GM12874 (cell line): ENCODE results near the gene TACR1.

Source experiments
- TF ChIP-seq, protein P1 (sequence below): IDR thresholded peaks from 2 replicates; pipeline ENCODE4 v1.5.1; 2011; ENCODE audit warnings: low read depth, mild to moderate bottlenecking, control low read depth, low read length, moderate library complexity; ENCODE audit not compliant: insufficient read depth

The TACR1 gene

DNA sequence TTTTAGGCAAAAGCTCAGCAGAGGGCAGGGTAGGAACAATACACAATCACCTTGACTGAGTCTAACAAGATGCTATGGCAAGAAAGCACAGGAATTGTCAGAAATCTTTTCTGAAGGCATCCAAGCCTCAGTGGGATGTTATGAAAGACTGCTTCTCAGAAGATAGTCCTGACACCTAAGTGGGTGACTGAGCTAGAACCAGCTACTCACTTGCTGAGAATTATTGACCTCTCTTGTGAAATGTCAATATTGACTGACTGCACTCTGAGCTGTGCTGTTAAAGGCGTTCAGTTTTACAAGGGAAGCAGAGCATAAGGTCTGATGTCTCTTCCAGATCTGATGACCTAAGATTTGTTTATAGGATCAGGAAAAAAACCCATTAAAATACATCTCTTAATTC lies 46.1 kb downstream of the TACR1 start:
- TF ChIP-seq, protein P1, sequence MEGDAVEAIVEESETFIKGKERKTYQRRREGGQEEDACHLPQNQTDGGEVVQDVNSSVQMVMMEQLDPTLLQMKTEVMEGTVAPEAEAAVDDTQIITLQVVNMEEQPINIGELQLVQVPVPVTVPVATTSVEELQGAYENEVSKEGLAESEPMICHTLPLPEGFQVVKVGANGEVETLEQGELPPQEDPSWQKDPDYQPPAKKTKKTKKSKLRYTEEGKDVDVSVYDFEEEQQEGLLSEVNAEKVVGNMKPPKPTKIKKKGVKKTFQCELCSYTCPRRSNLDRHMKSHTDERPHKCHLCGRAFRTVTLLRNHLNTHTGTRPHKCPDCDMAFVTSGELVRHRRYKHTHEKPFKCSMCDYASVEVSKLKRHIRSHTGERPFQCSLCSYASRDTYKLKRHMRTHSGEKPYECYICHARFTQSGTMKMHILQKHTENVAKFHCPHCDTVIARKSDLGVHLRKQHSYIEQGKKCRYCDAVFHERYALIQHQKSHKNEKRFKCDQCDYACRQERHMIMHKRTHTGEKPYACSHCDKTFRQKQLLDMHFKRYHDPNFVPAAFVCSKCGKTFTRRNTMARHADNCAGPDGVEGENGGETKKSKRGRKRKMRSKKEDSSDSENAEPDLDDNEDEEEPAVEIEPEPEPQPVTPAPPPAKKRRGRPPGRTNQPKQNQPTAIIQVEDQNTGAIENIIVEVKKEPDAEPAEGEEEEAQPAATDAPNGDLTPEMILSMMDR = no peak

DNA sequence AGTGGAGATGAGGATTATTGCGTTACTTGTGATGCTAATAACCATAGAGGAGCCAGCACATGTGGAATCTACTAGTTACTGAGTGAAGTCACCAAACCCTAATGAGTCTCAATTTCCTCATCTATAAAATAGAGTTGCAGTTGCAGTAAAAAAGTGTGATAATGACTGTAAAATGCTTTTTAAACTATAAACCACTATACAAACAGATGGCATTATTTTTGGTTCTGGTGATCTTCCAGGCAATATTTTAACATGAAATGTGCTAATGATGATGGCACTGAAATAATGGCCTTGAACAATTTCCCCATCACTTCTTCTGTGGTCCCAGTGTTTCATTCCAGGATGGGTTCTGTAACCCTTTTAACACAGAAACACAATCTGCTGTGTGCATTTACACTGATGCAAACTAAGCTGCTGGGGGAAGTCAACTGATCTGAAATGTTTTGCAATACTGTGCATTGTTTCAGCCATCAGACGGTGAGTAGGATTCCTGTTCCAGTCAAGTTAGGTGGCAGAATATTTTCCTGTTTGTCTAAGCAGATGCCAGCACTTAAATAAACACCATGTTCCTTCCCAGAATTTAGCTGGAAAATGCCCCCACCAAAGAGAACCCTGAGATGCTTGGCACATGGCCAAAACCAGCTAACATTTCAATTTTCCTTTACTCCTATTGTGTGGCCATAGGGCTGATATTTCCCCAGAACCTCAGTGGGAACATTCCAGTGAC lies 52.6 kb downstream of the TACR1 start:
- TF ChIP-seq, protein P1 = no peak

DNA sequence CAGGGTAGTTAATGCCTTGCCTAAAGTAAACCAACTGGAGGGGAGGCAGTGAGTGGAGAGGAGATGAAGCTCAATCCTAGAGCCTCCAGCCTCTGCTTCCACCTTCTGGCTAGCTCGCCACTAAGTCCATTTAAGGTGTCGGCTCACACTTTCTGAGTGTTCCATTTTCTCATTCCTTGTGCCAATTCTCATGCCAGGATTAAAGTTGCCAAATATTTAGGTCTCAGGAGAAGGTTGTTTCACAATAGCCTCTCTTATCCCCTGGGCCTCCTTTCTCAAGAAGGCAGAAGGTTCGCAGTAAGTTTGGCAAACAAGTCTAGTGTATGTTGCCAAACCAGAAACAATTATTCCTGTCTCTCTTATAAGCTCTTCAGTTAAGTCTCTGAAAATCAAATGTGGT lies 57.2 kb downstream of the TACR1 start:
- TF ChIP-seq, protein P1 = no peak

DNA sequence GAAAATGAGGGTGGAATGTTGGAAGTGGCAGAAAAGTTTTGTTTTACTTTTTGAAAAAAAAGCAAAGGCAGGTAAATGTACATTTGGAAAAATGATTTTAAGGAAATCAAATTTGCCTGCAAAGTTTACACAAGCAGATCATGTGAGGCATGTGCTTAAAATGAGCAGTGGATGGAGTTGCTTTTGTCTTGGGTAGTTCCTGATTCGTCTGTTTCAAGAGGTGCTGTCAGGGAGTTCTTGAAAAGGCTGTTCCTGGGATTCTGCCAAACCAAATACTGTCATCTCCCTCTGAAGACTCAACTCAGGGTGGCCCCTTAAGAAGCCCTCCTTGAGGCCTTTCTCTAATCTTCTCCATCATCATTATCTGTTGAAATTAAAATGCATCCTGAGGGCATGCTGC lies 59.0 kb downstream of the TACR1 start:
- TF ChIP-seq, protein P1 = no peak

DNA sequence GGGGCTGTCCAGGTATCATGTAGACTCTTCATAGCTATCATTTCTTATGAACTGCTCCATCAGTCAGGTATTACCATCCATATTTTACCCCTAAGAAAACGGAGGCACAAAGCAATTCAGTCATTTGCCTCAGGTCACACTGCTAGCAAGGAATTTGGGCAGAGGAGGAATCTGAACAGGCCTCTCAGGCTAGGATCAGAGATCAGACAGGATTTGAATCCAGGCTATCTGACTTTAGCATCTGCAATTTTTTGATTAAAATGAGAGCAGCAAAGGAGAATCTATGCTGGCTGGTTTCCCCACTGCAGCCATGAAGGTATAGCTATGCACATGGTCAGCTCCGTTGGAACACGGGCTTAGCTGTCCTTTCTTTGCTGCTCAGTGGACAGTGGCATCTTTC lies 60.1 kb downstream of the TACR1 start:
- TF ChIP-seq, protein P1 = no peak

DNA sequence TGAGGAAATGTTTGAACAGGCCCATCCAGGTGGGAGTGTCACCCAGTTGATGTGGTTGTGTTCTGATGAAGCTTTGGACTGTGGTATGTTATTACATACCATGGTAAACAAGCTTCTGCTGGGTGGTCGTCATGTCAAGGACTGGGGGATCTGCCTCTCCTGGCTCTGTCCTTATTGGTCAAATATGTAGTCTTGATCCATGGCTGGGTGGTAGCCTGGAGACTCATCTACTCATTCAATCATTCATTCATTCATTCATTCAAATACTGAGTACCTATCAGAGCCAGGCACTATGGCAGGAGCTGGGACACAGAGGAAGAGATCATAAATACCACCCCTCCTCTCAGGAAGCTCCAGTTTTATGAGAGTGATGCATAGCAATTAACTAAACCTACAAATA lies 60.8 kb downstream of the TACR1 start:
- TF ChIP-seq, protein P1 = no peak

DNA sequence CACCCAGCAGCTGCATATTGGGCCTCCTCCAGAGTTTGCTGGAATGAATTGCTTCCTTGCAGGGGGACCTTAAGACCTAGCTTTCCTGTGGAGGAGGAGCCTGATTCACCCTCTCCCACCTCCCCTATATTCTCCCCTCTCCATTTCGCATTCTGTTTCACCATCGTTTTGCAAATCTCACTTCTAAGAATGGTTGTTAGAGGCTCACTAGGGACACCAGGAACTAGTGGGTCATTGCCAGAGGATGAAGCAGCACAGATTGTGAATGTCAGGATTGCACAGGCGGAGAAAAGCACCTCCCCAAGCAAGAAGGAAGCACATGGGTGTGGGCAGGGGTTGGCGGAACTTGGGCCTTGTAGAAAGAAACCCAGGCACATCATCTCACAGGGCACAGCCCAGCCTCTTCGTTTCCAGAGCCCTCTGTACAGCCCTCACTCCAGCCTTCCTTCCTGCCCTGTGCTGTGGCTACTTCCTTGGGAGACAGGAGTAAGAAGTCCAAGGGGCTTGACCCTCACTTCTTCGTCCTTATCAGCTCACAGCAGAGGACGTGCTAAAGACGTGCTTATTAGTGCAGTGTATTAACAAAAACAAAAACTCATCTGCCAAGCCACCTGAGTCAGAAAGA lies 63.4 kb downstream of the TACR1 start:
- TF ChIP-seq, protein P1 = no peak
